ENCODE data around the gene KIF20B. TPM values are rescaled to one million over a fixed set of nuclear protein-coding genes. Genes with fewer than 3 reads are reported as not detected.

Gene KIF20B
- total and polyA plus RNA-seq, 2 of the 13 experiments (the other 11 are each of a cell fraction or from before 2014, with no cell fraction given): 3.5 to 38.6 TPM

DNA sequence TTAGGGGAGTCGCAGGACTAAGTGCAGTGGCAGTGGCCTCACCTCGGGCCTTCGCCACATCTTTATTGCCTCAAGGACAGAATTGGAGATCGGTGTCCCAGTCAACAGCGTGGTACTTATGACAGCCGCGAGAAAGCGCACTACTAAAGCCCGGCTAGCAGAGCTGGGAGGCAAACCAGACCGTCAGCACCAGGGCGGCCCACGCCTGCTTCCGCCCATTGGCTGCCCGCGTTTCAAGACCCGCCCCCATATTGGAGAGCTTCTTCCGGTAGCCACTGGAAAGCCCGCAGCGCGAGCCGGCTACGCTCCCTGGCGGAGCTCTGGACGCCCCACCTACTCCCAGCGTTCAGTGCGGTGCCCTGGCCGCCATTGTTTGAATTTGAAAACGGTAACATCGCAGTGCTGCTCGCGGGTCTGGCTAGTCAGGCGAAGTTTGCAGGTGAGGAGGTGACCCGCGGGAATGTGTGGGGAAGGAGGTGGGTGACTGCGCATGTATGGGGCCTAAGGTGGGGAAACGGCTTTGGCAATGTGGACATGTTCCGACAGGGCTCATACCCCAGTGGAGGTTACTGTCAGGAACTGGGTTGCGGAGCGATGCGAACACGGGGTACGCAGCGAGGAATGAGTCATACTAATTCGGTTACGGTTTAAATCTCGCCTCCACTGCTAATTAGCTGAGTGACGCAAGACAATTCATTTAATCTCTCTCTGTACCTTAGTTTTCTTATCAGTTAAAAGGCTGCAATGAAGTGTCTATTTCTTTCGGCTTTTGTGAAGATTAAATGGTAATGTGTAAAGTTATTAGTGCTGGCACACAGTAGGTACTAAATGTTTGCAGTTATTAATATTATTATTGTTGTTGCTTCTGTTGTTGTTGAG is at the start of gene KIF20B (continued):
- no peak for TF ChIP-seq HINFP (CRISPR knock-in tag; IDR thresholded peaks at IDR 0.05; ENCODE audit: low read depth)
- TF ChIP-seq HNF4A (CRISPR knock-in tag; IDR thresholded peaks at IDR 0.05): no peak; the same call in 1 of the 2 replicates
- TF ChIP-seq ZNF24 (IDR thresholded peaks at IDR 0.05): no peak
- no peak for TF ChIP-seq LBX2 (CRISPR knock-in tag; IDR thresholded peaks at IDR 0.05; ENCODE audit: borderline replicate concordance)
- TF ChIP-seq ZNF33A (CRISPR knock-in tag; IDR thresholded peaks at IDR 0.05; ENCODE audit: borderline replicate concordance): no peak
- TF ChIP-seq, protein P1, sequence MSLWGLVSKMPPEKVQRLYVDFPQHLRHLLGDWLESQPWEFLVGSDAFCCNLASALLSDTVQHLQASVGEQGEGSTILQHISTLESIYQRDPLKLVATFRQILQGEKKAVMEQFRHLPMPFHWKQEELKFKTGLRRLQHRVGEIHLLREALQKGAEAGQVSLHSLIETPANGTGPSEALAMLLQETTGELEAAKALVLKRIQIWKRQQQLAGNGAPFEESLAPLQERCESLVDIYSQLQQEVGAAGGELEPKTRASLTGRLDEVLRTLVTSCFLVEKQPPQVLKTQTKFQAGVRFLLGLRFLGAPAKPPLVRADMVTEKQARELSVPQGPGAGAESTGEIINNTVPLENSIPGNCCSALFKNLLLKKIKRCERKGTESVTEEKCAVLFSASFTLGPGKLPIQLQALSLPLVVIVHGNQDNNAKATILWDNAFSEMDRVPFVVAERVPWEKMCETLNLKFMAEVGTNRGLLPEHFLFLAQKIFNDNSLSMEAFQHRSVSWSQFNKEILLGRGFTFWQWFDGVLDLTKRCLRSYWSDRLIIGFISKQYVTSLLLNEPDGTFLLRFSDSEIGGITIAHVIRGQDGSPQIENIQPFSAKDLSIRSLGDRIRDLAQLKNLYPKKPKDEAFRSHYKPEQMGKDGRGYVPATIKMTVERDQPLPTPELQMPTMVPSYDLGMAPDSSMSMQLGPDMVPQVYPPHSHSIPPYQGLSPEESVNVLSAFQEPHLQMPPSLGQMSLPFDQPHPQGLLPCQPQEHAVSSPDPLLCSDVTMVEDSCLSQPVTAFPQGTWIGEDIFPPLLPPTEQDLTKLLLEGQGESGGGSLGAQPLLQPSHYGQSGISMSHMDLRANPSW (CRISPR knock-in tag; IDR thresholded peaks at IDR 0.05; ENCODE audit: borderline replicate concordance): no peak
- no peak for TF ChIP-seq ZNF557 (CRISPR knock-in tag; IDR thresholded peaks at IDR 0.05)
- peak; percentile 47 for TF ChIP-seq TBL1XR1 (IDR thresholded peaks at IDR 0.05; ENCODE audit: borderline replicate concordance, low read length, partially characterized antibody)
- TF ChIP-seq ZNF263 (CRISPR knock-in tag; IDR thresholded peaks at IDR 0.05): no peak
- peak; percentile 80 for TF ChIP-seq THAP9 (CRISPR knock-in tag; IDR thresholded peaks at IDR 0.05; ENCODE audit: borderline replicate concordance)
- TF ChIP-seq, protein P2, sequence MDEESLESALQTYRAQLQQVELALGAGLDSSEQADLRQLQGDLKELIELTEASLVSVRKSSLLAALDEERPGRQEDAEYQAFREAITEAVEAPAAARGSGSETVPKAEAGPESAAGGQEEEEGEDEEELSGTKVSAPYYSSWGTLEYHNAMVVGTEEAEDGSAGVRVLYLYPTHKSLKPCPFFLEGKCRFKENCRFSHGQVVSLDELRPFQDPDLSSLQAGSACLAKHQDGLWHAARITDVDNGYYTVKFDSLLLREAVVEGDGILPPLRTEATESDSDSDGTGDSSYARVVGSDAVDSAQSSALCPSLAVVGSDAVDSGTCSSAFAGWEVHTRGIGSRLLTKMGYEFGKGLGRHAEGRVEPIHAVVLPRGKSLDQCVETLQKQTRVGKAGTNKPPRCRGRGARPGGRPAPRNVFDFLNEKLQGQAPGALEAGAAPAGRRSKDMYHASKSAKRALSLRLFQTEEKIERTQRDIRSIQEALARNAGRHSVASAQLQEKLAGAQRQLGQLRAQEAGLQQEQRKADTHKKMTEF (CRISPR knock-in tag; IDR thresholded peaks at IDR 0.05): peak; percentile 87; the same call in 1 of the 2 replicates
- TF ChIP-seq NFE2L2 (IDR thresholded peaks at IDR 0.05; ENCODE audit: low read length): no peak
- peak; percentile 59 for TF ChIP-seq GABPA (IDR thresholded peaks at IDR 0.05; ENCODE audit: low read depth, low read length)
- peak; percentile 90 for TF ChIP-seq GABPA (CRISPR knock-in tag; IDR thresholded peaks at IDR 0.05; ENCODE audit: low read depth)
- TF ChIP-seq ZNF383 (CRISPR knock-in tag; IDR thresholded peaks at IDR 0.05; ENCODE audit: borderline replicate concordance): no peak
- no peak for TF ChIP-seq ATRX (CRISPR knock-in tag; IDR thresholded peaks at IDR 0.05; ENCODE audit: borderline replicate concordance)
- no peak for TF ChIP-seq ZBTB21 (CRISPR knock-in tag; IDR thresholded peaks at IDR 0.05)
- peak; percentile 48; the same call in 1 of the 2 replicates for TF ChIP-seq ZNF605 (CRISPR knock-in tag; IDR thresholded peaks at IDR 0.05)
- TF ChIP-seq HOXA3 (CRISPR knock-in tag; IDR thresholded peaks at IDR 0.05): peak; percentile 95
- TF ChIP-seq MIXL1 (CRISPR knock-in tag; IDR thresholded peaks at IDR 0.05): 0 out of 2 replicates have a peak, but pooled peaks have one; percentile 44
- TF ChIP-seq ZNF747 (CRISPR knock-in tag; IDR thresholded peaks at IDR 0.05; ENCODE audit: borderline replicate concordance): no peak; the same call in 1 of the 2 replicates
